ENCODE measurements around the gene CNTD1.

Gene CNTD1

DNA sequence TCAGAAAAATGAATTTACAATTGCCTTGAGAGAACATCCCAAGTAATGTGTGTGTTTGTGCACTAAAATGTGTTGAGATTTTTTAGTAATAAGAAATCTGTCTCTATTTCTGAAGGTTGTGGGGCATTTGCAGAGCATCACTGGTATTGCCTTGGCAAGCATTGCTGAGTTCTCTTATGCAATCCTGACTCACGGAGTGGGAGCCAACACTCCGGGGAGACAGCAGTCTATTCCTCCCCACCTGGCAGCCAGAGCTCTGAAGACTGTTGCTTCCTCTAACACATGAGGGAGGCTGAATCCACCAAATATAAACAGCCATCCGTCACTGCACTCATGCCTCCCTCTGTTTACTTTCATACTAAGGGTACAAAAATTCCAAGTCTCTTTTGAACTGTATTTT, 10.6 kb downstream of the CNTD1 start:
- DNase-seq = no peak

- DNase-seq = no peak
These were observed 16.2 kb downstream of the CNTD1 start for GRCh38 chr17:42814633-42815399.

- DNase-seq = no peak
These were observed 19.2 kb downstream of the CNTD1 start for GRCh38 chr17:42817866-42818265.

DNA sequence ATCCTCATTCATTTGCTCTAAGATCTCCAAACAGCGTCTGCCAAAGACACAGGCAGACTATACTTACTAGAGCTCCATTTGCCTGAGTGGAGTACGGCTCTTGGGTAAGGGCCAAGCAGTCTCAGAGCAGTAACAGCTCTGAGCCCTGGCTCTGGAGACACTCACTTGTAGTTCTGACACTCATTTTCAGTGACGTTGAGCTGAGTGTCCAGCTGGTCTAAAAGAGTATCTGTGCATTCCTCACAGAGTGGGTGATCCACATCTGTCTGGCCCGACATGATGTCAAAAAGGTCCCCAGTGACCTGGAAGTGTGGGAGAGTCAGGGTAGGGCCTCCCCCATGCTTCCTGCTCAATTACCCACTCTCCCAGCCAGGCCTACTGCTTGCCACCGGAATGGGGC, 19.7 kb downstream of the CNTD1 start:
- no peak for DNase-seq

GRCh38 chr17:42819939-42820535, 21.4 kb downstream of the CNTD1 start:
- DNase-seq = no peak

DNA sequence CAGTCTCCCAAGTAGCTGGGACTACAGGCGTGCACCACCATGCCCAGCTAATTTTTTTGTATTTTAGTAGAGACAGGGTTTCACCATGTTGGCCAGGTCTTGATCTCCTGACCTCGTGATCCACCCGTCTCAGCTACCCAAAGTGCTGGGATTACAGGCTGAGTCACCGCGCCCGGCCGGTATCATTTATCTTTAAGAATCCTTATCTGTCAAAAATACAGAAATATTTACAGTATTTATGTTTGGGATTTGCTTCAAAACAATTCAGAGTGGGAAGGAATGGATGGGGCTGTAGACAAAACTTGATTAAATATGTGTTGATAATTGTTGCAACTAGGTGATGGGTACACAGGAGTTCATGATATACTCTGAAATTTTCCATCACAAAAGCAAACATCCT, 22.5 kb downstream of the CNTD1 start:
- DNase-seq = no peak

DNA sequence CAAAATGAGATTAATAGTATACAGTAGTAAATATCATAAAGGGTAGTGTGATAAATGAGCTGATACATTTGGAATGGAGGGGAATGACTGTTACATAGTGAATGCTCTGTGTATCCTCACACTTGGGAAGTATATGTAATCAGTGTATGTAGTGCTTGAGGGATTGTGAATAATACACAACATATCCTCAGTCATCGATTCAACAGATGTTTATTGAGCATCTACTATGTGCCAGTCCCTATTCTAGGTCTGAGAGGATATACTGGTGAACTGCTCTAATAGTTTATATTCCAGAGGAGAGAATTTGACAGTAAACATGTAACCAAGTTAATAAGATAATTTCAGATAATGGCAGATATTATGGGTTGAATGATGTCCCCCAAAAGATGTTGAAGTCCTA, 28.8 kb downstream of the CNTD1 start:
- no peak for DNase-seq

DNA sequence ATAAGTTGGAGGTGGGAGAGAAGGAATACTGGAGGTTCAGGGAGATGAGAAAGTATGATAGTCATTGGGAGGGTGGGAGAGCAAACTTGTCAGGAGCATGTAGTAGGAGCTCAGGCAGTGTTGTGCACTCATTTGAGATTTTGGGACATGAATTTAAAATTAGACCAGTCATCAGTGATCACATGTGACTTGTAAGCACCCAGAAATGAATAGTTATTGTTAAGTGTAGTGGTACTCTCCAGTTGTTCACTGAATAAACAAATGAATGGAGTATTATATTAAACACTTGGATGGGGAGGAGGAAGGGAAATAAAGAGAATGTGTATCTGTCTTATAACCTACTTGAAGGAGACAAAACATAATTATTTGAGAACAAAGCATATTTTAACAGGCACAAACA, 32.3 kb downstream of the CNTD1 start:
- no peak for DNase-seq

- no peak for DNase-seq
These were observed 33.7 kb downstream of the CNTD1 start for GRCh38 chr17:42832213-42832933.

- peak; percentile 94 for DNase-seq
These were observed 34.5 kb downstream of the CNTD1 start, which contains the start of gene PSME3 for GRCh38 chr17:42832934-42833766. PSME3 (plus strand) TSS chr17:42833397; CDS start chr17:42833632, 235 bp downstream.

- no peak for DNase-seq
These were observed 35.2 kb downstream of the CNTD1 start for GRCh38 chr17:42833767-42834422.

DNA sequence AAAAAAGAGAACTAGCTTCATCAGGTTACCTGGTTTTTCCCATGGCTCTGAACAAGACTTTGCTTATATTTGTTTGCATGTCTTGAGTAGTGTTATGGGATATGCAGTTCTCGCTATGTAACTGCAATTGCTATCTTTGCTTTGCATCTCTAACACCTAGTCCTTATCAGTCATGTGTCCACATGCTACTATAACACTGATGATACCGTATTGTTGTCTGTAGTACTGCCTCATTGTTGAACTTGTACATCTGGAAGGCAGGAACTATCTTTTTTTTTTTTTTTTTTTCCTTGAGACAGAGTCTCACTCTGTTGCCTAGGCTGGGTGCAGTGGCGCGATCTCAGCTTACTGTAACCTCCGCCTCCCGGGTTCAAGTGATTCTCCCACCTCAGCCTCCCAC, 37.1 kb downstream of the CNTD1 start:
- DNase-seq = no peak

GRCh38 chr17:42841975-42842685, 43.5 kb downstream of the CNTD1 start:
- DNase-seq = no peak

- DNase-seq = no peak
These were observed 44.8 kb downstream of the CNTD1 start for GRCh38 chr17:42843358-42843934.

- no peak for DNase-seq
These were observed 45.6 kb downstream of the CNTD1 start, which contains the start of gene AOC2 for GRCh38 chr17:42844271-42844670. AOC2 (plus strand) TSS chr17:42844580; CDS start chr17:42844627, 47 bp downstream.

DNA sequence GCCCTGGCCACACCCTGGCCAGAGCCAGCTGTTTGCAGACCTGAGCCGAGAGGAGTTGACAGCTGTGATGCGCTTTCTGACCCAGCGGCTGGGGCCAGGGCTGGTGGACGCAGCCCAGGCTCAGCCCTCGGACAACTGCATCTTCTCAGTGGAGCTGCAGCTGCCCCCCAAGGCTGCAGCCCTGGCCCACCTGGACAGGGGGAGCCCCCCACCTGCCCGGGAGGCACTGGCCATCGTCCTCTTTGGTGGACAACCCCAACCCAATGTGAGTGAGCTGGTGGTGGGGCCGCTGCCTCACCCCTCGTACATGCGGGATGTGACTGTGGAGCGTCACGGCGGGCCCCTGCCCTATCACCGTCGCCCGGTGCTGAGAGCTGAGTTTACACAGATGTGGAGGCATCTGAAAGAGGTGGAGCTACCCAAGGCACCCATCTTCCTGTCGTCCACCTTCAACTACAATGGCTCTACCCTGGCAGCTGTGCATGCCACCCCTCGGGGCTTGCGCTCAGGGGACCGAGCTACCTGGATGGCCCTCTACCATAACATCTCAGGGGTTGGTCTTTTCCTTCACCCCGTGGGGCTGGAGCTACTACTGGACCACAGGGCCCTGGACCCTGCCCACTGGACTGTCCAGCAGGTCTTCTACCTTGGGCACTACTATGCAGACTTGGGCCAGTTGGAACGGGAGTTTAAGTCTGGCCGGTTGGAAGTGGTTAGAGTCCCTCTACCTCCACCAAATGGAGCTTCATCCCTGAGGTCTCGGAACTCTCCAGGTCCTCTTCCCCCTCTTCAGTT, 46.3 kb downstream of the CNTD1 start:
- DNase-seq = no peak

DNA sequence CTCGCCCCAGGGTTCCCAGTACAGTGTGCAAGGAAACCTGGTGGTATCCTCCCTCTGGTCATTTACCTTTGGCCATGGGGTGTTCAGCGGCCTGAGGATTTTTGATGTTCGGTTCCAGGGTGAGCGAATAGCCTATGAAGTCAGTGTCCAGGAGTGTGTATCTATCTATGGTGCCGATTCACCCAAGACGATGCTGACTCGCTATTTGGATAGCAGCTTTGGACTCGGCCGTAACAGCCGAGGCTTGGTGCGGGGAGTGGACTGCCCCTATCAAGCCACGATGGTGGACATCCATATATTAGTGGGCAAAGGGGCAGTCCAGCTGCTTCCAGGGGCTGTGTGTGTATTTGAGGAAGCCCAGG, 46.9 kb downstream of the CNTD1 start:
- no peak for DNase-seq

- no peak for DNase-seq
These were observed 47.4 kb downstream of the CNTD1 start for GRCh38 chr17:42845918-42846593.

- DNase-seq = no peak
These were observed 48.1 kb downstream of the CNTD1 start for GRCh38 chr17:42846594-42847280.
